Measurements from ENCODE around the gene PKD1L1.

DNA sequence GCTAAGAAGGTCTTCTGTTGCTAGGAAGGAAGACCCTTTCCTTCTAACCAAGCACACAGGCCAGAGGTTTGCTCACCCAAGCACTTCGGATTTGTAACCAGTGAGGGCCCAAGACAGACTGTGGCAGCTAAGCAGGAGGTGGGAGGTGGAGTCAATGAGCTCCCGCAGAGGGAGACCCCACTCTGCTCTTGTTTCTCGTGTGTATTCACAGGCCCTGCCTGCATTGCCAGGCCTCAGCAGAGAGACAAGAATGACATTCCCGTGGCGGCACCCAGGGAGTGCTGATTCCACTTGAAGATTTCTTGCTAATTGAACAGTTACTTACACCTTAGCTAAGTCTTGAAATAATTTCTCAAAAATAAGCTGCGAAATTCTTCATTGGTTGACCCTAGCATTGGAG lies 13.4 kb downstream of the PKD1L1 start:
- TF ChIP-seq, protein P1, sequence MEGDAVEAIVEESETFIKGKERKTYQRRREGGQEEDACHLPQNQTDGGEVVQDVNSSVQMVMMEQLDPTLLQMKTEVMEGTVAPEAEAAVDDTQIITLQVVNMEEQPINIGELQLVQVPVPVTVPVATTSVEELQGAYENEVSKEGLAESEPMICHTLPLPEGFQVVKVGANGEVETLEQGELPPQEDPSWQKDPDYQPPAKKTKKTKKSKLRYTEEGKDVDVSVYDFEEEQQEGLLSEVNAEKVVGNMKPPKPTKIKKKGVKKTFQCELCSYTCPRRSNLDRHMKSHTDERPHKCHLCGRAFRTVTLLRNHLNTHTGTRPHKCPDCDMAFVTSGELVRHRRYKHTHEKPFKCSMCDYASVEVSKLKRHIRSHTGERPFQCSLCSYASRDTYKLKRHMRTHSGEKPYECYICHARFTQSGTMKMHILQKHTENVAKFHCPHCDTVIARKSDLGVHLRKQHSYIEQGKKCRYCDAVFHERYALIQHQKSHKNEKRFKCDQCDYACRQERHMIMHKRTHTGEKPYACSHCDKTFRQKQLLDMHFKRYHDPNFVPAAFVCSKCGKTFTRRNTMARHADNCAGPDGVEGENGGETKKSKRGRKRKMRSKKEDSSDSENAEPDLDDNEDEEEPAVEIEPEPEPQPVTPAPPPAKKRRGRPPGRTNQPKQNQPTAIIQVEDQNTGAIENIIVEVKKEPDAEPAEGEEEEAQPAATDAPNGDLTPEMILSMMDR (IDR thresholded peaks at IDR 0.05 in 4 of 5, conservative IDR thresholded peaks at IDR 0.05 in 1 of 5) = no peak
- no peak for TF ChIP-seq POLR2A (IDR thresholded peaks at IDR 0.05)
